ENCODE results near the gene TOPBP1.
"Not testable (repeated sequence)": the region's sequence is repeated elsewhere in the genome, so short reads cannot be mapped to it uniquely, and the experiment has no call there.

The TOPBP1 gene

GRCh38 chr3:133661454-133662277, at the start of gene TOPBP1:
Gene TOPBP1, minus strand, starts transcription at chr3:133661941. Its CDS starts 814 bp downstream, at chr3:133661127.
- peak; percentile 83 to 84 for DNase-seq

GRCh38 chr3:133711013-133711412, 49.3 kb upstream of the TOPBP1 start:
- DNase-seq = no peak

- no peak for DNase-seq
Measured at GRCh38 chr3:133709139-133709750, 47.5 kb upstream of the TOPBP1 start.

GRCh38 chr3:133706033-133706432, 44.3 kb upstream of the TOPBP1 start:
- no peak for DNase-seq

GRCh38 chr3:133703915-133704314, 42.2 kb upstream of the TOPBP1 start:
- DNase-seq = no peak

- no peak for DNase-seq
Measured at GRCh38 chr3:133701435-133702358, 40.0 kb upstream of the TOPBP1 start.

GRCh38 chr3:133700351-133700750, 38.6 kb upstream of the TOPBP1 start:
- DNase-seq = no peak

GRCh38 chr3:133699903-133700302, 38.2 kb upstream of the TOPBP1 start:
- no peak for DNase-seq

- DNase-seq = no peak
Measured at GRCh38 chr3:133699467-133699866, 37.7 kb upstream of the TOPBP1 start.

- DNase-seq = no peak
Measured at GRCh38 chr3:133697960-133698359, 36.2 kb upstream of the TOPBP1 start.

- no peak for DNase-seq
Measured at GRCh38 chr3:133695560-133696171, 33.9 kb upstream of the TOPBP1 start.

GRCh38 chr3:133694288-133695268, 32.8 kb upstream of the TOPBP1 start:
- no peak for DNase-seq

GRCh38 chr3:133693821-133694220, 32.1 kb upstream of the TOPBP1 start:
- no peak for DNase-seq

GRCh38 chr3:133692759-133693158, 31.0 kb upstream of the TOPBP1 start:
- no peak for DNase-seq

- no peak for DNase-seq
Measured at GRCh38 chr3:133691273-133692107, 29.7 kb upstream of the TOPBP1 start.

GRCh38 chr3:133677993-133678392, 16.3 kb upstream of the TOPBP1 start:
- not testable (repeated sequence) for DNase-seq

- no peak for DNase-seq
Measured at GRCh38 chr3:133676336-133677118, 14.8 kb upstream of the TOPBP1 start.

- DNase-seq = no peak
Measured at GRCh38 chr3:133675631-133676335, 14.0 kb upstream of the TOPBP1 start.

GRCh38 chr3:133674290-133674919, 12.7 kb upstream of the TOPBP1 start:
- no peak for DNase-seq

Measured in stimulated activated CD4-positive, alpha-beta T cell treated with anti-CD3 and anti-CD28 coated beads, Interleukin-2, amount 100 ng/mL, for 48 hours (primary cell).